GM18873 (cell line): Measurements from ENCODE around the gene BCL7A.

Experiments
- ATAC-seq: cut with Tn5 transposase; IDR thresholded peaks from one replicate; pipeline ENCODE4 v1.9.1; 2021; ENCODE audit warnings: mild to moderate bottlenecking, moderate library complexity, moderate number of reproducible peaks; ENCODE audit not compliant: unreplicated experiment, low FRiP score

The BCL7A gene

DNA sequence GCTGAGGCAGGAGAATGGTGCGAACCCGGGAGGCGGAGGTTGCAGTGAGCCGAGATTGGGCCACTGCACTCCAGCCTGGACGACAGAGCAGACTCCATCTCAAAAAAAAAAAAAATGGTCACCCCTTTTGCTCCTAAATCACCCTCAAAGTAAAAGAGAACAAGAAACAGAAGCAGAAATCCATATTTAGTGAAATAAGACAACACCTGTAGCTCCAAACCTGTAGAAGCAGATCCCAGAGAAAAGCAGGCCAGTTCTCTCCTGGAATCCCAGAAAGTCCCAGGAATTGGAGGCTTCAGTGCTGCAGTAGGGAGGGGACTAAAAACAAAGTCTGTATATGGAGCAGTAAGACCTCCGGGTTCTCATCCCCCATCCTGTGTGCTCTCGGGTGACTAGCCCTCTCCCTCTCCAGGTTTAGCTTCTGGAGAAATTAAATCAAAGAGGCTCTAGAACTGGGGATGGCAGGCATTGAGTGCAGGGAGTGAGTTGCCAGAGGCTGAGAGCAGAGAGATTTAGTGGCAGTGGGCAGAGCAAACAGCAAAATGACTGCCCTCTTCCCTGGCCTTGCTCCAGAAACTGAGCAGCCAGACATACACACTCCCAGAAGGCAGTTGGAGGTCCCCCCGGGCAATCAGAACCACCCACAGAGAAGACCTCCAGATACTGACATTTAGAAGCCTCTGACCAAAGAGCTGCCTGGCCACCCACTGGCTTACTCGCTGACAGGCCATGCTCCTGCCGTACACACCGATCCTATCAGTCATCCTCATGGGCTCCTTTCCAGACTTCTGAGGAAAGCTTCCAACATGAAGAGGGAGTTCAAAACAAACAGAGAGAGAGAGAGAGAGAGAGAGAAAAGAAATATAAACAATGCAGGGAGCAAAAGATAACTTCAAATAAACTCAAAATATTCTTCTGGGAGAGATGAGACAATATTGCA is 50.6 kb downstream of the BCL7A start:
- no peak for ATAC-seq

- ATAC-seq, result no peak
These were observed 52.1 kb downstream of the BCL7A start for GRCh38 chr12:122073815-122074214.

DNA sequence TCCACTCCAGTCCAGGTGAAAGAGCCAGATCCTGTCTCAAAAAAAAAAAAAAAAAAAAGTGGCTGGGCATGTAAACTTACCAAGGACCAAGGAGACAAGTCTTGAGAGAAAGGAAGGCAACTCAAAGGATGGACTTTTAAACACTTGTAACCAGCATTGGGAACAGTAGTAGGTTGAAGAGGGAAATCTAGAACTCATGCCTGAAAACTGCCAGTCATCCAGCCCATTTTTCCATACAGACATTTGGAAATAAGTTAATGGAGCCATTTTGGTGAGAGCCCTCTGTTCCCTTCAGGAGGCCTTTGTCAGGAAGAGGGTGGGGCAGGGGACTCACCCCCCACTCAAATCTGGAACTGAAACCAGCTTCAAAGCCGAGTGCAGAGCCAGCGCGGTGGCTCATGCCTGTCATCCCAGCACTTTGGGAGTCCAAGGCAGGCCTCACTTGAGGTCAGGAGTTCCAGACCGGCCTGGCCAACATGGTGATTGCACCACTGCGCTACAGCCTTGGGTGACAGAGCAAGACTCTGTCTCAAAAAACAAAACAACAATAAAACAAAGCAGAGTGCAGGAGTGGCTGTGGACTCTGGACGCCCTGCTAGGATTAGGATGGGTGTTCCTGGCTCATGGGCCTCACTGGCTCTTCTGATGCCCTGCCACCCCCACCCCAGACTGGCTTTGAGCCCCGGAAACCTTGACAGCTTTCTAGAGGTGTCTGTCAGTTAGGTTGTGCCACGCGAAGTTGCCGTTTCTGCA is 55.2 kb downstream of the BCL7A start:
- ATAC-seq, result no peak

DNA sequence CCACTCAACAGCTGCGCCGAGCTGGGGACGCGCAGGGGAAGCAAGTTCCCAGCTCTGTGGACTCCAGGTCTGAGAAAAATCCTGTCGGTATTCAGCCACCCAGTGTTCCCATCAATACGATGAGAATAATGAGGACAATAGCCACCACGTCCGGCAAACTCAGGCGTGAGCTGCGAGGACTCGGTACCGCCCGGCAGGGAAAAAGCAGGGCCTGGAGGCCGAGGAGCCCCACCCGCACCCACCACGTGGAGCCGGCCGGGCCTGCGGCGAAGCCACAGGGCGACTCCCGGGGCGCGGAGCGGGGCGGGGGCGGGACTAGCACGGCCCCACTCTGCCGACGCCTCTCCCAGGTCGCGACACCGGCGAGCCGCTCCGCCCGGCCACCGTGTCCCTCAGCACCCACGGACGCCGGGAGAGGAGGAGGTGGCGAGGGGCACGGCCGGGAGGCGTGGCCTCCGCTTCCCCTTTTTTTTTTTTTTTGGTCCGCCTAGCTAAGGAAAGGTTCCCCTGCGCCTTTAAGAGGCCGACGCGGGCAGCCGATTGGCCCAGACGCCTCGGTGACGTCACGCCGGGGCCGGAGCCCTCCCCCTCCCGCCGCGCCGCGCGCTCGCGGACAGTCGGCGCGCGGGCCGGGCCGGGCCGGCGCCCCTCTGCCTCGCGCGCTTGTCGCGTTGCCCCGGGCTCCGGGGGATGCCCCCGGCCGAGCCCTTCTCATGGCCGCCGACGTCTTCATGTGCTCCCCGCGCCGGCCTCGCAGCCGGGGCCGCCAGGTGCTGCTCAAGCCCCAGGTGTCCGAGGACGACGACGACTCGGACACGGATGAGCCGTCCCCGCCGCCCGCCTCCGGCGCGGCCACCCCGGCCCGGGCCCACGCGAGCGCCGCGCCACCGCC is 56.7 kb downstream of the BCL7A start, which contains the start of gene MLXIP:
Gene MLXIP, plus strand, starts transcription at position 616 of the 892 bp plus-strand sequence. Its CDS starts 98 bp downstream, at position 714.
- ATAC-seq, result peak; percentile 55

DNA sequence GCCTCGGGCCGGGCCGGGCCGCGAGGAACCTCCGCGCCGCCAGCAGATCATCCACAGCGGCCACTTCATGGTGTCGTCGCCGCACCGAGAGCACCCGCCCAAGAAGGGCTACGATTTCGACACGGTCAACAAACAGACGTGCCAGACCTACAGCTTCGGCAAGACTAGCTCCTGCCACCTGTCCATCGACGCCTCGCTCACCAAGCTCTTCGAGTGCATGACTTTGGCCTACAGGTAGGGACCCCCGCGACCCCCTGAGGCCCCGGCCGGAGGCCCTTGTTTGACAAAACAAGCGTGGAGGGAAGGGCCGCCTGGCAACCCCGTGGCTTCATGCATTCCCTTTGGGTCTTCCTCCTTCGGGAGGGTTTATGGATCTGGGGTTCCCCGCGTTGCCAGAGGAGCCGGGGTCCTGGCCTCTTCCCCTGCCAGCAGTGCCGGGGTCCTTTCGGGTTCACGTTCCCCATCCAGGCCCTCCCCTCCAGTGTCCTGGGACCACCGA is 57.4 kb downstream of the BCL7A start:
- no peak for ATAC-seq

- no peak for ATAC-seq
These were observed 57.9 kb downstream of the BCL7A start for GRCh38 chr12:122079532-122080081.

DNA sequence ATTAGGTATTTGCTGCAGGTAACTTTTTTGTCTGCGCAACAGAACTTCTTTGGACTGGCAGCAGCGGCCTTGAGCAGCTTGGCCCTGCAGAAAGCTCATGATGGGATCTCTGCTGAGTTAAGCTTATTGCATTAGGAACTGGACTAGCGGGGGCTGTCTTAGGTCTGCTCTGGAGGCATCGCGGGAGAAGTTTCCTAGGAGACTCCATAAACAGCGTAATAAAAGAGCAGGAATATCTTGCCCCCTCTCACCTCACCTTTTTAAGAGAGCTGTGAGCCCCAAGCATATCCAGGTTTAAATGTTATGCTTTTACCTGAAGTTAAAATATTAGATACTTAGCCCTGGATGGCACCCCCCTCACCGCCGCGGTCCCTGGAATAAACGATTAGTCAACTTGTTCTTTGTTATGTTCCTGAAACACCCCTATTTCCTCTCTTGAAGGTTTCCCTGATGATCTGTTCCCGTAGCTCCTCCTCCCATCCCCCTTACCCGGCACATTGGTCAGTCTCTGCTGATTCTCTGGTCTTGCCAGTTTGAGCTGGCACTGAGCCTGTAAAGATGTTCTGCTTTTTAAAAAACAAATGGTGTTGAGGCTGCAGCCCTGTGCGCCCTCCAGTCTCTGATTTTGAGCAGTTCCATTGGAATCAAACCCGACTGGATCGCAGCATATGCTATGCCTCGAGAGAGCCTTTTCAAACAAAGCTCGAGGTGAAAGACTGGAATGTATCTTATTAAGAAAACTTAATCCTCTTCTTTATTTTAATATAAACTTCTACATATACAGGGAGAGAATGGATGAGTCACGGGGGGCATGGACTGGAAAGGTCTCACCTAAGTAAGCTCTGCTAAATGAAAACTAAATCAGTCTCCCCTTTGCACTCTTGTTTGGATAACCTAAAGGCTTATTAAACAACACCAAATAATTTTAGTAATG is 58.7 kb downstream of the BCL7A start:
- ATAC-seq, result no peak

DNA sequence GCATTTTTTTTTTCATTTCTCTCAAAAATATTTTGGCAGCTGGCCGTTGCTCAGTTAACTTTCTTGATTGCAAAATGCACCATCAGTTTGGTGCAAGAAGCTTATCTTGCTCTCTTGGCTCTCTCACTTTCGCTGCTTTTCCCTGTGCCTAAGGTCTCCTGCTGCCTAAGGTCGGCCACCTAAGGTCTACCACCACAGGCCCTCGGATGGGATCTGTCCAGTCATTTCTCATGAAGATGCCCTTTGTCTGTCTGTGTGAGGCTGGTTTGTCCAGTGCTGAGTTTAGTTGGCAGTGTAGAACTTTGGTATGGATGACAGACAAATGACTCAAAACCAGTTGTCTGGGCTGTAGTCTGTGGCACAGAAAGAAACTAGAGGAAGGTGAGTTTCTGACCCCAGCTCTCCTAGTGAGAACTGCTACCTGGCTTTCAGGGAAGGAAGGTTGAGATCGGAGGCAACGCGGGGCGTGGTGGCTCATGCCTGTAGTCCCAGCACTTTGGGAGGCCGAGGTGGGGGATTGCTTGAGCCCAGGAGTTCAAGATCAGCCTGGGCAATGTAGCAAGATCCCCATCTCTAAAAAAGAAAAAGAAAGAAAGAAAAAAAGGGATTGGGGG is 59.5 kb downstream of the BCL7A start:
- ATAC-seq, result no peak

DNA sequence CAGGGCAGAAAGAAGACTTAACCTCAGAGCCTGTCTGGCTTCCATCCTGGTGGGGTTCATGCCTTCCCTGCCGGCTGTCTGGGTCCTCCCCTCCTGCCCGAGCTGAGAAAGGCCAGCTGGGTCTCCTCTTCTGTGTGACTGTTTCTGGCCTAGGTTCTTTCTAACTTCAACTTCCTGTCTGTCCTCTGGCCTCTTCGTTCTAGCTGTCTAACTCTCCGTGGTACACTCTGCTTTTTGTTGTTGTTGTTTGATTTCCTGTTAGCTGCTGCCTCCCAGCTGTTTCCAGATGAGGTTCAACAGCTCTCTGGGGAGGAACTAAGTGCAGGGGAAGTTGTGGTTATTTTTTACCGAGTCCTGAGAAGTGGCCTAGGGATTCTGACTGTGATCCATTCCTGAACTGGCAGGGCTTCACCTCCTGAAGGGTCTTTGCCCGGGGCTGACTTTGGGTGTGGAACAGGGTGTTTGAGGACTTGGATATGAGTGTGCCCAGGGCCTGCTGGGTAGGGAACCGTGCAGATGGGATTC is 60.1 kb downstream of the BCL7A start:
- ATAC-seq, result peak; percentile 60

DNA sequence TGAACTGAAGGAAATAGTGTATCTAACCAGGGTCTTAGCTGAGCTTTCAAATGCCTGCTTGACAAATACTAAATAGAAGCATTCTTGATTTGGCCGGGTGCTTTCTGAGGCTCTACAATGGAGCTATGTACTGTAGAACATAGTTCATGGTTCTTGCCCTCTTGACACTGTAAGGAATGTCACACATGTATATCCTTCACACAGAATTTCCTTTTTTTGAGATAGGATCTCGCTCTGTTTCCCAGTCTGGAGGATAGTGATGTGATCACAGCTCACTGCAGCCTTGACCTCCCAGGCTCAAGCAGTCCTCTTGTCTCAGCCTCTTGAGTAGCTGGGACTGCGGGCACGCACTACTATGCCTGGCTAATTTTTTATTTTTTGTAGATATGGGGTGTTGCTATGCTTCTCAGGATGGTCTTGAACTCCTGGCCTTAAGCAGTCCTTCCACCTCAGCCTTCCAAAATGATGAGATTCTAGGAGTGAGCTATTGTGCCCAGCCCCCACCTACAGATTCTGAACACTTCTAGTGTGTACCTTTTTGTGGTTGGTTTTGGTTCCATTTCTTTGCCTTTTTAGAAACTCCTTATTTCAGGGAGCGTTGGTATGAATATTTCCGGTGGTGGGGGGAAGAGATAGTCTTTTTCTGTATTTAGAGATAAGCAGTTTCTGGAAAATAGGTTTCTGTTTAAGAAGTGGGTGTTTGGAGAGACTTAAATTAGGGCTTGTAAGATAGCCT is 61.1 kb downstream of the BCL7A start:
- ATAC-seq, result no peak

DNA sequence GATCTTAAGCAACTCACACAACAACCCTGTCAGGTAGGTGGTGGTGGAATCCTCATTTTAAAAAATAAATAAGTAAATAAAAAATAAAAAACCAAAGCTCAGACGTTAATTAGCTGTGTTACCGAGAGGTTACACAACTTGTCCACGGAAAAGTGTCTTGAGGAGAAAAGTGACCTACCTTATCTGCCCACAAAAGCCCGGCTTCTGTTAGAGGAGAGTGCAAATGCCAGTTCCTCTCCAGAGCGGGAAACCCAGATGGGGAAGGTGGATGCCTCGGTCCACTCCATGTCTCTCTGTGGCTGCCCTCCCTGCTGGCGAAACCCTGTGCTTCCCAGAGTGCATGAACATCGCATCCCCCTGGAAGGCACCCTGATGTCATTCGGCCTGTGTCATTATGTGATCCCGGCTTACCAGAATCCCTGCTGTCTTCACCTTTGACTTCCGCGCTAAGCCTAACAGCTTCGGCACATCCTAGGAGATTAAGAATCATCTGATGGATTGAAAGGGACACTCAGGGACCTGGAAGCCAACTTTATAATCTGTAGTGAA is 63.2 kb downstream of the BCL7A start:
- ATAC-seq, result no peak

- ATAC-seq, result no peak
These were observed 63.9 kb downstream of the BCL7A start for GRCh38 chr12:122085591-122085990.

DNA sequence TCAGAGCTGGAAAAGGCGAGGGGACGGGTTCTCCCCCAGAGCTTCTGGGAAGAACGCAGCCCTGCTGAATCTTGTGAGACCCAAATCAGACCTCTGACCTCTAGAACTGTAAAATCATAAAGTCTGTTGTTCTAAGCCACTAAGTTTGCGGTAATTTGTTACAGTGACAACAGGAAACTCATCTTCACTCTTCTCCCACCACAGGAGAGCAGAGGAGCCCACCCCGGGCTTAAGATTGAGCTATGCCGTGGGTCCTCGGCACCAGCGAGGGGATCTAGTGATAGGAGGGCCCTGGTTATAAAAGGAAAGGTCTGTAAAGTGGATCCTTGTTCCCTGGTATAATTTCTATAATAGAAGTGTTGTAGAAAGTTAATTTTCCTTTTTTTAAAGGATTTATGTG is 64.4 kb downstream of the BCL7A start:
- ATAC-seq, result no peak

DNA sequence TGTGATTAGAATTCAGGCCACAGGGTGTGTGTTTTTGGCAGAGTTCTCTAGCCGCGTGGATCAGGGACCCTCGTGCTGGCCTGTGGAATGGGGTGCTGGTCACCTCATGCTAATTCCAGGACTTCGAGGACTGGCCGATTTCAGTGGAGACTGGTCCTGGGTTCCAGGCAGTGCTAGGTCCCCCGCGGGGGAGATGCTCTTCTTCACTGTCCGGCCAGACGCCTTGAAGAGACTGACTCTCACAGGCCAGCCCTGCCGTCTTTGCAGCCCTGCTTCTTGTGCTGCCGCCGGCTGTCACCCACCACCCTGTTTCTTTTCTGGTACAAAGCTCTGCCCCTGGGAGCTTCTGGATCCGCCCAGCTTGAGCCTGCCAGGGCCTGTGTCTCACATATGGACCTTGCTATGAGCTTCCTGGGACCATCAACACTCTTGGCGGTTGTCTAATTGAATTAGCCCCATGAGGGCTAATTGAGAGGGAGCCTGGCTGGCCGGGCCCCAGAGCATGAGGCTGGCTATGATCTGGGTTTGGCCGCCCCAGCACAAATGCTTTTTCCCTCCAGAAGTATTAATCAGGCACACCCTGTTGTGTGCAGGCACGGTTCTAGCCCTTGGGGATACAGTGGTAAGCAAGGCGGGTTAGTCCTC is 65.1 kb downstream of the BCL7A start:
- ATAC-seq, result no peak

DNA sequence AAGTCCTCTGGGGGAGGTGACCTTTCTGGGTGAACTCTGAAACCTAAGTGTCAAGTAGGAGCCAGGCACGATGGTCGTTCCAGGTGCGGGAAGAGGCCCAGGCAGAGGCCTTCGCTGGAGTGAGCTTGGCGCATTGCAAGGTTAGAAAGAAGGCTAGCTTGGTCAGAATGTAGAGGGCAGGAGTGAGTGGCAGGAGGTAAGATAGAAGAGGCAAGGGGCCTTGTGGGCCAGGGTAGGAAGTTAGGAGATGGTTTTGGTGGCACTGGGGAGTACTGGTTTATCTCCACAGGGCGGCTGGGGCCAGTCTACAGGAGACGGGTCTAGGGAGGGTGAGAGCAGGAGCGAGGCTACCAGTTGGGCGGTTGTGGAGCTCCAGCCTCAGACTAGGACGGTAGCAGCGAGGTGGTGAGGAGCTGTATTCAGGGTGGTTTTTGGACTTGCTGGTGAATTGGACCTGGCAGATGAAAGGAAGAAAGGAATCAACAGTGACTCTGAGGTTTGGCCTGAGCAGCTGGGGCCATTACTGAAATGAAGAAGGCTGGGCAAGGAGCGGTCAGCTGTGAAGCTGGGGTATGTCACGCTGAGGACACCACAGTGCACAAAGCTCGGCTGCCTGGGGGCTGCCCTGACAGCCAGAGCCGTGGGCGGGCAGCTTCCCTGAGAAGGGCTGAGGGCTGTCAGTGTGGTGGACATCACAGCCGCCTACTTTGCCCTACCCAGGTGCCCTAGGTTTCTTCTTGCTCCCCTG is 65.9 kb downstream of the BCL7A start:
- ATAC-seq, result no peak

DNA sequence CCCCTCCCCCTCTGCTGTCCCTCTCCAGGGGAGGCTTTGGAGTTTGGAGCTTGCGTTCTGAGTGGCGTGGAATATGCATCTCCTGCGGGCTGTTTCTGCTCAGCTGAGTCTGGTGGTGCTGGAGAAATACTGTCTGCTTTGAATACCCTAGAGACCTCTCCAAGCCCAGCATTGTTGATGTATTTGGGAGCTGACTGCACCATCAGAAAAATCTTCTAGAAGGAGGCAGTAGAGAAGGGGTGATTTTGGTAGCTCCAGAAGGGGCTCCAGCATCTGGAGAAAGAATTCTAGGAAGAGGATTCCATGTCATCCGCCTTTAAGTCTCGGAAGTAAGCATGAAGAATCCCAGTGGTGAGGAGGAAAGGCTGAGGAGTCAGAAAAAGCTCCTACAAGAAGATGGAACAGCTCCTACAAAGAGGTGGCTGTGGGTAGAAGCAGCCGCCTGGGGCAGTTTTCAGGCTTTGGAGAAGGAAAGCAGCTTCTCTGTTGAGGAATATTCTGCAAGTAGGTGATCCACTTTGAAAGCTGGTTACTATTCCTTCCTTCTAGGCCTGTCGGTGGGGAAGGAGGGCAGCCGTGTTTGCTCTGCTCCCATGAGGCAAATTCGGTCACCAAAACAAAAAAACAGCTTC is 66.6 kb downstream of the BCL7A start:
- no peak for ATAC-seq
